NCI-H748 (cell line): ENCODE data around the gene TEDC1.

Experiments
- DNase-seq: peaks from one replicate; lab custom pipeline; 2025; ENCODE audit not compliant: unreplicated experiment; lab: John Stamatoyannopoulos, UW

The TEDC1 gene

GRCh38 chr14:105473033-105473676, 17.9 kb upstream of the TEDC1 start:
- DNase-seq: peak; percentile 47

- peak; percentile 97 for DNase-seq
Observed at GRCh38 chr14:105473677-105474482, 17.2 kb upstream of the TEDC1 start.

DNA sequence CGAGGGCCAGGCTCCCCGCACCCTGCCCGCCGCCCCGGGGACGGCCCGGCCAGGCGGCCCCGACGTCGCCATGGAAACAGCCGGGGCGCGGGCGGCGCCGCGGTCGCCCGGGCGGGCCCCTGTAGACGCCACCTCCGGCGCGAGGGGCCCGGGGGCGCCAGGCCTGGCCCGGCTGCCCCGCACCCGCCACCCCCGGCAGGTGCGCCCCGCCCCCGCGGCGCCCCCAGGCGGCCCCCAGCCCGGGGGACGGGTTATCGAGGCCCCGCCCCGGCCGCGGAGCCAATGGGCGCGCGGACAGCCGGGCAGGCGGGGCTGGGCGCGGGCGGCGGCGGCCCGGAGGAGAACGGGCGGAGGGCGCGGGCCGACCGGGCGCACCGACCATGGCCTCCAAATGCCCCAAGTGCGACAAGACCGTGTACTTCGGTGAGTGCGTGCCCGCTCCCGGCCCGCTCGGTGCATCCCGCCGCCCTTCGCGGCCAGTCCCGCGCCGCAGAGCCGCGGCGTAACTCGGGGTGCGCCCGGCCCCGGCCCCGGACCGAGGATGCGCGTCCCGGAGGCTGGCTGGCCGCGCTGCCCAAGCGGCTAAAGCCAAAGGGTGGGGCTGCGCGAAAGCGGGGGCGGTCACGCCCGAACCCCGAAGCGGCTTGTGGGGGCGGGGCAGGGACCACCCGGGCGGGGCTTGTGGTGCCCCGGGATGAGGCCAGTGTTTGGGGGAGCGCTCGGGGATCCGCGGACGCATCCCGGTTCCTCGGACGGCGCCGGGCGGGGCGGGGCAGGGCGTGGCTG, 16.4 kb upstream of the TEDC1 start, which contains the start of gene CRIP2:
Gene CRIP2 (plus strand): TSS at position 339 of the 786 bp plus-strand sequence. CDS start 42 bp downstream, at position 381.
- DNase-seq: peak; percentile 87

DNA sequence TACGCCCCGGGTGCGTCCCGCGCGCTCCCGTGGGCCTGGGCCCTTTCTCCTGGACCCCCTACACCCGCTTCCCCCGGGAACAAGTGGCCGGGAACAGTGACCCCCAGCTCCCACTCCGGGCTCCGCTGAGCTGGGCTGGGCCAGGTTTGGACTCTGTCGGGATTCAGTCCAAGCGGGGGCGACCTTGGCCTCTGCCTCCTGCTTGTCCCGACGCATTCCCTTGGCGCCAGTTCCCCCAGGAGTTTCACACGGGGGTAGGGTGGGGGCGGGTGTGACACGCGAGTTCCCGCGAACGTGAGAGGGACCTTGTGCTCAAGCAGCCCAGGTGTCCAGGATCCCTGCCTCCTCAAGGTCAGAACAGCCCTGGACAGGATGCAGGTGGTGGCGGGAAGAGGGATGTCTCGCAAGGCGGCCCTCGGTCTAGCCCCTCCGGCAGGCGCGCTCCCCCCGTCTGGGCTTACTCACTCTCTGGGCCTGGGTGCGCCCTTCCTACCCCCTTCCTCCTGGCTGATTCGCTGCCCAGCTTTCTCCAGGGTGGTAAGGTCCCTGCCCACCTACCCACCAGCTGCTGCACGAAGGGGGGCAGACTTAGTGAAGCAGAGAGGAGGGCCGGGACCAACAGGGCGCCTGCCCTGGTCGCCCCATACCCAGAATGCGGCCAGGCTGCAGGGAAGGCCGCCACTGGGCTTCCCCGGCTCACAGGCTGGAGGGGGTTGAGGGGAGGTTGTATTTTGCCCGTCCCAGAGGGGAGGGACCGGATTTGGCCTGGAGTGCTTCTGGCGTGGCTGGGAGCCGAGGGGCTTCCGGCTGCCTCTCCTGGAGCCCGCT, 15.6 kb upstream of the TEDC1 start:
- DNase-seq: peak; percentile 53

DNA sequence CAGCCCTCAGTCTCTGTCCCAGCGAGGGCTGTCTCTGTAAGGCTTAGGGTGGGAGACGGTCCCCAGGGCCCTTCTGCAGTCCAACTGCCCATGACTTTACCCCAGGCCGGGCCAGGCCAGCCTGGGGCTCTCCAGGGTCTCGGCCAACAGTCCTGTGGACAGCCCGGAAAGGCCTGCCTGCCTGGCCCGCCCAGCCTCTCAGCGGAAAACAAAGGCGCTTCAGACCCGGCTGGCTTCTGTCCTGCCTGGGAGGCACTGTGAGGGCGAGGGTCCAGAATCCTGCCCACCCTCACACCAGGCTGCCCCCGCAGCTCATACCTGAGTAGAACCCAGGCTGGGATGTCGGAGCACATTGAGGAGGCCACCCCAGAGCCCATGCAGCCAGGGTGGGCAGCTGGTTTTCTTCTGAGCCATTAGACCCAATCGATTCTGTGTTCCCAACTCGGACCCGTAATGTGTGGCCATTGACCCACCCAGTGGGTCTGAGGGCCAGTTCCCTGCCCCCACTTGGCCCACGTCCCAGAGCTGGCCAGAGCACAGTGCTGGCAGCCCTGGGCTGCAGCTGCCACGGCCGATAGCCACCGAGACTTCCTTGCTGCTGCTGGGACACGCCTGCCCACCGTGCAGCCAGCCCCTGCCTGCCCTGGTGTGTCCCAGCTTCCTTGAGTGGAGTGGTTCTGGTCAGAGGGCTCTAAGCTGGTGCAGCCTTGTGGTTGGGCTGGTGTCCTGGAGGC, 14.8 kb upstream of the TEDC1 start:
- DNase-seq: no peak

DNA sequence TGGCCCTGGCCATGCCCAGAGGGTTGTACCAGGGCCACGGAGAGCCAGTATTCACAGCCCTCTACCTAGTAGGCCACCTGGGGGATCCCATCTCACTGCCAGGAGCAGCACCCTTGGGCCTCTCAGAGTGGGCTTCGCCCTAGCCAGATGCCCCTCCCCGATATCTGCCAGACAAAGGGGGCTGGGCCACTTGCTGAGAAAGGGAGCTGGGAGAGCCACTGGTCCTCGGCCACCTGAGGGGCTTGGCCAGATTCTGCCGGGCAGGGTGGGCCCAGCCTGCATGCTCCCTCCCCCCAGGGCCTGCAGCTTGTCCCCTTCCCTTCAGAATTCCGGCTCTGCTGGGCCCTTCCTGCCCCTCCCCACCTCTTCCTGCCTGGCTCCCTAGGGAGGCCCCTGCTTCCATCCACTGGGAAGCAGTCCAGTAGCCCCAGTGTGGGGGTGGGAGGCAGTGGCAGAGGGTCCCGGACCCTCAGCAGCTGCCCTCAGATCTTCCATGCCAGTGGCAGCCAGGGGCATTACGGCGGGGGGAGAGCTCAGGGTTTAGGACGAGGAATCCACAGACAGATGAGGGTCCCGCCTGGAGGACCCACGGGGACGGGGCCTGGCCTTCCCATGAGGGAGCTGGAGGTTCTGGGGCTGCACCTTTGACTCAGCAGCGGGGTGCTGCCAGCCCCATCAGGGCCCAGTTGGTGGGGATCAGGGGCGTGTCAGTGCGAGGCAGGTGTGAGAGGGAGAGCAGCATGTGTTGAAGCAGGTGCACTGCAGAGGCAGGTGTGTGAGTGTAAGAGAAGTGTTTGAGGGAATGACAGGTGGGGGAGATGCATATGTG, 14.0 kb upstream of the TEDC1 start:
- DNase-seq: no peak

DNA sequence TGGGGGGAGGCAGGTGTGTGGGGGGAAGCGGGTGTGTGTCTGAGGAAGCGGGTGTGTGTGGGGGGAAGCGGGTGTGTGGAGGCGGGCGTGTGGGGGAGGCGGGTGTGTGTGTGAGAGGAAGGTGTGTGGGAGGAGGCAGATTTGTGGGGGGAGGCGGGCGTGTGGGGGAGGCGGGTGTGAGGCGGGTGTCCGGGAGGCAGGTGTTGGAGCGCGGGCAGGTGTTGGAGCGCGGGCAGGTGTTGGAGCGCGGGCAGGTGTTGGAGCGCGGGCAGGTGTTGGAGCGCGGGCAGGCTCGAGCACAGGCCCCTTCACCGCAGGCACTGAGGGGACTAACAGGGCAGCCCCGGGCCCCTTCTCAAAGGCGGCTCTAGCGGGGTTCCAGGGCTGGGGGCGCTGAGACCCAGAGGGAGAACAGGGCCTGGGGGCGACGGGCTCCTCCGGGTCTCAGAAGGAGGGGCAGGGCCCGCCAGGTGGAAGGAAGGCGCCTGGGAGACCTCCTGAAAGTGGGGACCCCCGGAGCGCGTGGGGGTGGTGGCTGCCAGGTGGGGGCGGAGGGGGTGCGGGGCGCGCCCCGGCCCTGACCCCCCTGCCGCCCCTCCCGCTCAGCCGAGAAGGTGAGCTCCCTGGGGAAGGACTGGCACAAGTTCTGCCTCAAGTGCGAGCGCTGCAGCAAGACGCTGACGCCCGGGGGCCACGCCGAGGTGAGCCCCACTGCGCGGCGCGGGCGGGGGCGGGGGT, 13.2 kb upstream of the TEDC1 start:
- DNase-seq: peak; percentile 38

DNA sequence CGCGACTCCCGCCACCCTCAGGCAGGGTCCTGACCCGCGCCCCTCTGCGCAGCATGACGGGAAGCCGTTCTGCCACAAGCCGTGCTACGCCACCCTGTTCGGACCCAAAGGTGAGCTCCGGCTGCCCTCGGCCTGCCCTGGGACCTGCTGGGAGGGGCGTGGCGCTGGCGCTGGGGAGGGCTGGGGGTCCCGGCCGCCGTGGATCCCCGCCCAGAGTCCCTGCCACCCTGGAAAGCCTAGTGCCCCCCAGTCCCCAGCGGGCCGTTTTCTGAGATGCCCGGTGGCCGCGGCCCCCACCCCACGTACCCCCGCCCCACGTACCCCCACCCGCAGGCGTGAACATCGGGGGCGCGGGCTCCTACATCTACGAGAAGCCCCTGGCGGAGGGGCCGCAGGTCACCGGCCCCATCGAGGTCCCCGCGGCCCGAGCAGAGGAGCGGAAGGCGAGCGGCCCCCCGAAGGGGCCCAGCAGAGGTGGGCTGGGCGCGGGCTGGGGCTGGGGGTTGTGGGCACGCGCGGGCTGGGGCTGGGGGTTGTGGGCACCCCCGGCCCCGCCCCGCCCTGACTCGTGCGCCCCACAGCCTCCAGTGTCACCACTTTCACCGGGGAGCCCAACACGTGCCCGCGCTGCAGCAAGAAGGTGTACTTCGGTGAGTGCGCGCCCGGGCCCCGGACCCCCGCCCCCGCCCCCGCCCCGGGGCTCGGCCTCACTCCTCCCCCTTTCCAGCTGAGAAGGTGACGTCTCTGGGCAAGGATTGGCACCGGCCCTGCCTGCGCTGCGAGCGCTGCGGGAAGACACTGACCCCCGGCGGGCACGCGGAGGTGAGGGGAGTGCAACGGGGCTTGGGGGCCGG, 12.4 kb upstream of the TEDC1 start:
- no peak for DNase-seq

- peak; percentile 31 for DNase-seq
Observed at GRCh38 chr14:105479431-105480158, 11.5 kb upstream of the TEDC1 start.

GRCh38 chr14:105480199-105480746, 10.8 kb upstream of the TEDC1 start:
- no peak for DNase-seq

- peak; percentile 93 for DNase-seq
Observed at GRCh38 chr14:105480807-105481801, 9.9 kb upstream of the TEDC1 start.

GRCh38 chr14:105481886-105482457, 9.1 kb upstream of the TEDC1 start:
- DNase-seq: peak; percentile 99

DNA sequence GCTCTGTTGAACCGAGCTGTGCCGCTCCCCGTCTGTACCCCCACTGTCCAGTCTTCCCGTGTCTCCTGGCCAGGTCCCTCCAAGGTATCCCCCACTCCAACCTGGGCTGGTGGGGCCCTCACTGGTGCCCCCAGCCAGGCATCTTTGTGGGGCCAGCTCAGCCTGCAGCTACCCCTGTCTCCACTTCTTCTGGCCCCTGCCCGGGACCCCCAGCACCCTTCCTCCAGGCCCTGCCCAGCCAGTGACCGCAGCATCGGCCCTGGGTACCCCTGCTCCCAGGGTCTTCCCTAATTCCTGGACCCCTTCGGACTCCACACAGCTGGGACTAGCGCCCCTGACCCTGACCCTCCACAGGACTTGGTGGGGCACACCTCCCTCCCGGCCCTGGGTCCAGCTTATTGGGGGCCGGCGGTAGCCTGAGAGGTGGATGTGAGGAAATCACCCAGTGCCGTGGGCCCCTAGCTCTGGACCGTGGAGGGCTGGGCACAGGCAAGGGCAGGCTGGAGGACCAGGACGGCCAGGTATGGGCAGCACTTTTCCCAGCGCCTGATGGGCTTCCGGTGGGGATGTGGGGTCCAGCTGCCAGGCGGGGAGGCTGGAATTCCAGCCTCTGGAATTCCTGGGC, 8.4 kb upstream of the TEDC1 start:
- no peak for DNase-seq

- no peak for DNase-seq
Observed at GRCh38 chr14:105483300-105484068, 7.6 kb upstream of the TEDC1 start.
